ENCODE results near the gene CDH4. TPM values are rescaled to one million over a fixed set of nuclear protein-coding genes. Genes with fewer than 3 reads are reported as not detected.

The CDH4 gene
- total RNA-seq, 1 donor from 2014 or later: 3.2 TPM

DNA sequence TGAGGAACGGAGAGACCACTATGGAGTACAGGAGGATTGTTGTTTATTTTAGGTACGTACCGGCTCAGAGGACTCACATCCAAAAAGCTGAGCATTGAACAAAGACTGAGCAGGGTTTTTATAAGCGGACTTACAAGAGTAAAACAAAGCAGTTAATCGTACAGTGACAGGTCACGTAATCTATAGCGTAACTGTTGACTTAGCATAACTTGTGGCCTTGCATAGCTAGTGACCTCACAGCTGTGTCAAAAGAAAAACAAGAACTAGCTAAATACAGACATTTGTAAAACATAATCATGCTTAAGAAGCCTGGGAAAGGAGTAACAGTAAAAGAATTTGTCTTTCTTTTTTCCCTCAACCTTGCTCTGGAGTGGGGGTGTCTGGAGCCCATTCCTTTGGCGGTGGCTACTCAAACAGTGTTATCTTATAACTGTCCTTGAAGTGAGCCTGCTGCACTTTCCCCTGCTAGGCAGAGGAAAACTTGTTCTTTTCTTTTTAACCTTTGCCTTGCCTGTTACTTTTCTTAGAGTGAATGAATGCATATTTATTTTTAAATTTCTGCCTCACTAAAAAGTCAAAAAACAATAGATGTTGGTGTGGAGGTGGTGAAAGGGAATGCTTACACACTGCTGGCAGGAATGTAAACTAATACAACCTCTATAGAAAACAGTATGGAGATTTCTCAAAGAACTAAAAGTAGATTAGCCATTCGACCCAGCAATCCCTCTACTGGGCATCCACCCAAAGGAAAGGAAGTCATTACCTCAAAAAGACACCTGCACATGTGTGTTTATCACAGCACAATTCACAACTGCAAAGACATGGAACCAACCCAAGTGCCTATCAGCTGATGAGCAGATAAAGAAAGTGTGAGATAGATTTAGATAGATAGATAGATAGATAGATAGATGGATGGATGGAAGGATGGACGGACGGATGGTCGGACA lies 704.6 kb downstream of the CDH4 start:
- Histone ChIP-seq H3K4me3 (ENCODE audit: insufficient read depth, low read depth, low read length) (no peak overlapping the region), H3K27me3 (ENCODE audit: insufficient read depth, low read length) (peaks cover 21% of the 10 kb centered on the region), H3K36me3 (ENCODE audit: insufficient read depth, low read length) (no peaks in the 10 kb centered on the region), H3K27ac (ENCODE audit: low read depth, low read length) (no peak overlapping the region), H3K9me3 (ENCODE audit: insufficient read depth, low read depth, low read length) (no peaks in the 10 kb centered on the region), H3K4me2 (ENCODE audit: low read length) (peak overlapping the region; percentile 56), H3K79me2 (ENCODE audit: insufficient read depth, low read length) (no peaks in the 10 kb centered on the region), H3K9ac (ENCODE audit: low read length) (no peak overlapping the region), H2AFZ (ENCODE audit: low read depth, low read length) (no peak overlapping the region), H3K4me1 (ENCODE audit: insufficient read depth, low read length) (peaks cover 3% of the 10 kb centered on the region), H4K20me1 (ENCODE audit: insufficient read depth, low read length) (no peaks in the 10 kb centered on the region)
- no peak for TF ChIP-seq CTCF (IDR thresholded peaks at IDR 0.05; ENCODE audit: insufficient read depth, low read depth, low read length)
- no peak for TF ChIP-seq EZH2 (IDR thresholded peaks at IDR 0.05; ENCODE audit: insufficient read depth, low read length)
- FAIRE-seq: no peak
- Mint-ChIP-seq H3K27me3 (ENCODE audit: low read depth, unreplicated experiment) (peaks cover 16% of the 10 kb centered on the region), H3K9me3 (ENCODE audit: unreplicated experiment) (peaks cover under 1% of the 10 kb centered on the region), H3K36me3 (ENCODE audit: low read depth, unreplicated experiment) (no peaks in the 10 kb centered on the region), H3K27ac (ENCODE audit: unreplicated experiment) (no peak overlapping the region), H3K4me1 (ENCODE audit: low read depth, unreplicated experiment) (peaks cover 11% of the 10 kb centered on the region), H3K4me3 (ENCODE audit: unreplicated experiment) (no peak overlapping the region)
- peak; percentile 62 for DNase-seq (ENCODE audit: low read depth)

DNA sequence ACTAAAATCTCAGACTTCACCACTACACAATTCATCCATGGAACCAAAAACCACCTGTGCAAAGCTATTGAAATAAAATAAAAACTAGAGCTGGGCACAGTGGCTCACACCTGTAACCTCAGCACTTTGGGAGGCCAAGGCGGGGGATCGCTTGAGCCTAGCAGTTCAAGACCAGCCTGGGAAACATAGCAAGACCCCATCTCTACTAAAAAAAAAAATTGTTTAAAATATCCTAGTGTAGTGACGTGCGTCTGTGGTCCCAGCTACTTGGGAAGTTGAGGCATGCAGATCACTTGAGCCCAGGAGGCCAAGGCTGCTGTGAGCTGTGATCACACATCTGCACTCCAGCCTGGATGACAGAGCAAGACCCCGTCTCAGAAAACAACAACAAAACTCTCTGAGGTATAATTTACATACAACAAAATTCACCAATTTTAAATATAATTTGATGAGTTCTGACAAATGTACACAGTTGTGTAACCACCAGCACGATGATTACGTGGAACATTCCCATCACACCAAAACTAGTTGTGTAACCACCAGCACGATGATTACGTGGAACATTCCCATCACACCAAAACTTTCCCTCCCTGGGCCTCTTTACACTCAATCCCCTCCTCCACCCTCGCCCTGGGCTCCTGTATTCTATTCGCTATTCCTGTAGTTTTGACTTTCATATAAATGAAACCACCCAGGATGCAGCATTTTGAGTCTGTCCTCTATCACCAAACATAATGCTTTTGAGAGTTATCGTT lies 706.1 kb downstream of the CDH4 start:
- H3K36me3 ChIP-seq (ENCODE audit: insufficient read depth, low read length): no peaks in the 10 kb centered on the region
- no peaks in the 10 kb centered on the region for H3K79me2 ChIP-seq (ENCODE audit: insufficient read depth, low read length)
- DNase-seq (ENCODE audit: low read depth): no peak
- no peak overlapping the region for H3K27ac ChIP-seq (ENCODE audit: low read depth, low read length)
- H3K9ac ChIP-seq (ENCODE audit: low read length): no peak overlapping the region
- H3K9me3 ChIP-seq (ENCODE audit: insufficient read depth, low read depth, low read length): no peaks in the 10 kb centered on the region
- Mint-ChIP-seq H3K27ac (ENCODE audit: unreplicated experiment) (no peak overlapping the region), H3K27me3 (ENCODE audit: low read depth, unreplicated experiment) (peaks cover 13% of the 10 kb centered on the region), H3K36me3 (ENCODE audit: low read depth, unreplicated experiment) (no peaks in the 10 kb centered on the region), H3K4me1 (ENCODE audit: low read depth, unreplicated experiment) (peaks cover 11% of the 10 kb centered on the region), H3K9me3 (ENCODE audit: unreplicated experiment) (peaks cover 2% of the 10 kb centered on the region), H3K4me3 (ENCODE audit: unreplicated experiment) (no peak overlapping the region)
- H3K4me1 ChIP-seq (ENCODE audit: insufficient read depth, low read length): peaks cover 3% of the 10 kb centered on the region
- no peak for FAIRE-seq
- H4K20me1 ChIP-seq (ENCODE audit: insufficient read depth, low read length): no peaks in the 10 kb centered on the region
- H3K4me3 ChIP-seq (ENCODE audit: insufficient read depth, low read depth, low read length): no peak overlapping the region
- peaks cover 18% of the 10 kb centered on the region for H3K27me3 ChIP-seq (ENCODE audit: insufficient read depth, low read length)
- TF ChIP-seq CTCF (IDR thresholded peaks at IDR 0.05; ENCODE audit: insufficient read depth, low read depth, low read length): no peak
- no peak for TF ChIP-seq EZH2 (IDR thresholded peaks at IDR 0.05; ENCODE audit: insufficient read depth, low read length)
- no peak overlapping the region for H2AFZ ChIP-seq (ENCODE audit: low read depth, low read length)
- H3K4me2 ChIP-seq (ENCODE audit: low read length): no peak overlapping the region

Data from astrocyte (in vitro differentiated cells and primary cell).